Measurements from ENCODE around the gene SPAG17.

- TF ChIP-seq CTCF (conservative IDR thresholded peaks at IDR 0.05 in 1 of 2, IDR thresholded peaks at IDR 0.05 in 1 of 2; ENCODE audit: low read depth in 1 of 2, low read length in 2 of 2) = no peak
- TF ChIP-seq EZH2 (IDR thresholded peaks at IDR 0.05; ENCODE audit: low read length, missing control alignments) = no peak
Measured at GRCh38 chr1:118110580-118110979, 74.4 kb downstream of the SPAG17 start.
